Stomach (tissue), 9 donors: ENCODE results near the gene CDIPT. TPM values are rescaled to one million over a fixed set of nuclear protein-coding genes. Genes with fewer than 3 reads are reported as not detected.
"Not testable (repeated sequence)": the region's sequence is repeated elsewhere in the genome, so short reads cannot be mapped to it uniquely, and the experiment has no call there.

Experiments
- DNase-seq, 2 donors: peaks; one replicate each; pipeline versions ENCODE4 v3.0.0 to v3.0.0-alpha.2; 2013 to 2019
- H3K27ac ChIP-seq, 5 donors: fragments of 200-600 bp in 4 of 5; sonication (generic) in 4 of 5; one replicate each; pipeline ENCODE4 v1.5.1; 2013 to 2019; ENCODE audit warnings: mild to moderate bottlenecking in 1 of 5, moderate library complexity in 1 of 5
- H3K27me3 ChIP-seq, 3 donors: fragments of 200-600 bp; sonication (generic); one replicate each; pipeline ENCODE4 v1.5.1; 2017 to 2019; ENCODE audit warnings: mixed run types in 1 of 3
- H3K36me3 ChIP-seq, 4 donors: fragments of 200-600 bp; sonication (generic); 1 replicate in 3 of 4; 2 replicates in 1 of 4; pipeline ENCODE4 v1.5.1; 2016 to 2019
- H3K4me1 ChIP-seq, 4 donors: fragments of 200-600 bp; sonication (generic); one replicate each; pipeline ENCODE4 v1.5.1; 2016 to 2019
- H3K4me3 ChIP-seq, 4 donors: fragments of 200-600 bp; sonication (generic) in 3 of 4; one replicate each; pipeline ENCODE4 v1.5.1; 2016 to 2019; ENCODE audit warnings: mild to moderate bottlenecking in 1 of 4
- H3K9me3 ChIP-seq, 4 donors: fragments of 200-600 bp; sonication (generic); one replicate each; pipeline ENCODE4 v1.5.1; 2016 to 2019
- CTCF ChIP-seq, 7 experiments: fragments of 450-650 bp in 4 of 7; fragments of 200-600 bp in 3 of 7; sonication (generic) in 3 of 7; IDR thresholded peaks; one replicate each; pipeline ENCODE4 v1.5.1; 2016 to 2019; ENCODE audit warnings: antibody characterized with exemption in 7 of 7, control low read depth in 2 of 7, mild to moderate bottlenecking in 1 of 7
- EP300 ChIP-seq: sonication (generic); formaldehyde crosslinking; IDR thresholded peaks from one replicate; pipeline ENCODE4 v1.6.1; 2017; ENCODE audit warnings: antibody characterized with exemption
- POLR2A ChIP-seq, 4 donors: fragments of 450-650 bp; IDR thresholded peaks; one replicate each; pipeline ENCODE4 v1.6.1; 2016; ENCODE audit warnings: antibody characterized with exemption in 4 of 4, control low read depth in 2 of 4, mild to moderate bottlenecking in 1 of 4, moderate library complexity in 1 of 4
- POLR2AphosphoS5 ChIP-seq, 3 donors: sonication (generic); formaldehyde crosslinking; IDR thresholded peaks; one replicate each; pipeline ENCODE4 v1.6.1; 2016; ENCODE audit warnings: antibody characterized with exemption in 3 of 3
- WGBS, 5 donors: extraction: QIAGEN DNeasy Blood & Tissue Kit in 3 of 5; methylation state at CpG; one replicate each; pipeline versions ENCODE4 v1.1.5 to v1.1.7; 2013 to 2018; 5-methylcytosine and 5-hydroxymethylcytosine counted together
- intact Hi-C: fragments of 100-400 bp; cut with DNase I; formaldehyde crosslinking; loops from one replicate; pipeline ENCODE4 v1.15.1; 2023; ENCODE audit warnings: low total_unique reads
- polyA plus RNA-seq, 3 donors: library from polyadenylated mRNA; stranded (reverse); fragments of 200-250 nt; gene quantifications; one replicate each; pipeline ENCODE4 v1.2.3, GENCODE V29; 2013
- total RNA-seq, 5 donors: library from RNA; depleted of rRNA; stranded (reverse); fragments of >200 nt; gene quantifications; one replicate each; pipeline versions ENCODE4 v1.1.0 to v1.2.3, GENCODE V29; 2014 to 2016
- donor health status: healthy with polysubstance abuse.
- donor health status: Bipolar disorder and iron deficiency.
- donor health status: healthy.

The CDIPT gene
- total and polyA plus RNA-seq, 8 donors: 2.3 to 91.5 (median 54.2) TPM

GRCh38 chr16:29871822-29872546, 9.0 kb upstream of the CDIPT start:
- no peaks in the 10 kb centered on the region for H3K36me3 ChIP-seq
- no peak overlapping the region for H3K27ac ChIP-seq
- H3K4me1 ChIP-seq: peaks cover 0 to 8% (median 5%) of the 10 kb centered on the region in 4 donors
- H3K4me3 ChIP-seq: no peak overlapping the region
- no peak for DNase-seq
- 88 to 96% (median 93%) methylated on average over 10 to 16 of the region's 16 CpGs for WGBS, 5 donors
- intact Hi-C loops: no loop called here
- no peaks in the 10 kb centered on the region for H3K9me3 ChIP-seq
- TF ChIP-seq POLR2A (IDR thresholded peaks at IDR 0.05): no peak
- no peak for TF ChIP-seq CTCF (IDR thresholded peaks at IDR 0.05)
- TF ChIP-seq POLR2AphosphoS5 (IDR thresholded peaks at IDR 0.05): no peak
- TF ChIP-seq EP300: no peak
- H3K27me3 ChIP-seq: peaks cover 0 to 22% (median 10%) of the 10 kb centered on the region in 3 donors

- not testable (repeated sequence) for H3K9me3 ChIP-seq, DNase-seq, H3K4me1 ChIP-seq, H3K27ac ChIP-seq, H3K4me3 ChIP-seq, H3K36me3 ChIP-seq, H3K27me3 ChIP-seq
- intact Hi-C loops: loop anchor here (10.0 kb wide), 1 partner anchor 156 kb away; the partner anchor contains the start of gene C16orf92
- 86 to 92% (median 88%) methylated on average over 8 of the region's 8 CpGs for WGBS, 5 donors
These were observed 6.0 kb upstream of the CDIPT start for GRCh38 chr16:29869067-29869466.

- no peak for TF ChIP-seq POLR2A (IDR thresholded peaks at IDR 0.05)
- TF ChIP-seq CTCF (IDR thresholded peaks at IDR 0.05): no peak
- no peak for TF ChIP-seq EP300
- no peak for TF ChIP-seq POLR2AphosphoS5 (IDR thresholded peaks at IDR 0.05)
- H3K36me3 ChIP-seq: no peaks in the 10 kb centered on the region
- WGBS, 5 donors: 66 to 72% (median 71%) methylated on average over 8 of the region's 8 CpGs
- DNase-seq: no peak
- no peak overlapping the region for H3K4me3 ChIP-seq
- H3K4me1 ChIP-seq: peaks cover 0 to 5% (median 4%) of the 10 kb centered on the region in 4 donors
- no peaks in the 10 kb centered on the region for H3K9me3 ChIP-seq
- intact Hi-C loops: loop anchor here (10.0 kb wide), 1 partner anchor 156 kb away; the partner anchor contains the start of gene C16orf92
- no peaks in the 10 kb centered on the region for H3K27me3 ChIP-seq
- H3K27ac ChIP-seq: no peak overlapping the region
These were observed 5.5 kb upstream of the CDIPT start for GRCh38 chr16:29868396-29869009.

- H3K4me3 ChIP-seq: no peak overlapping the region
- H3K27me3 ChIP-seq: no peaks in the 10 kb centered on the region
- no peak for DNase-seq
- 80 to 86% (median 83%) methylated on average over 9 of the region's 9 CpGs for WGBS, 5 donors
- H3K36me3 ChIP-seq: peaks cover 14 to 22% (median 20%) of the 10 kb centered on the region in 4 donors
- TF ChIP-seq POLR2AphosphoS5 (IDR thresholded peaks at IDR 0.05) (no peak), EP300 (no peak), POLR2A (IDR thresholded peaks at IDR 0.05) (no peak), CTCF (IDR thresholded peaks at IDR 0.05) (no peak)
- H3K27ac ChIP-seq: no peak overlapping the region
- no peaks in the 10 kb centered on the region for H3K9me3 ChIP-seq
- H3K4me1 ChIP-seq: peaks cover 15 to 37% (median 29%) of the 10 kb centered on the region in 4 donors
- intact Hi-C loops: loop anchor here (10.0 kb wide), 1 partner anchor 161 kb away; the partner anchor contains the start of gene C16orf92
These were observed 1.2 kb upstream of the CDIPT start for GRCh38 chr16:29864205-29864604.
